H4 (cell line): ENCODE data around the gene LHX8. TPM values are rescaled to one million over a fixed set of nuclear protein-coding genes. Genes with fewer than 3 reads are reported as not detected.
"Not testable (repeated sequence)": the region's sequence is repeated elsewhere in the genome, so short reads cannot be mapped to it uniquely, and the experiment has no call there.

Experiments used
- DNase-seq: peaks from one replicate; pipeline ENCODE4 v3.0.0-alpha.2; 2015; ENCODE audit warnings: low spot score
- total RNA-seq: library from RNA; depleted of rRNA; stranded (reverse); fragments of >200 nt; shearing (Covaris generic); gene quantifications from 2 replicates; pipeline ENCODE4 v1.2.3, GENCODE V29; 2014

LHX8 gene
- total RNA-seq, 1 experiment from 2014 or later = 16.1 TPM

DNA sequence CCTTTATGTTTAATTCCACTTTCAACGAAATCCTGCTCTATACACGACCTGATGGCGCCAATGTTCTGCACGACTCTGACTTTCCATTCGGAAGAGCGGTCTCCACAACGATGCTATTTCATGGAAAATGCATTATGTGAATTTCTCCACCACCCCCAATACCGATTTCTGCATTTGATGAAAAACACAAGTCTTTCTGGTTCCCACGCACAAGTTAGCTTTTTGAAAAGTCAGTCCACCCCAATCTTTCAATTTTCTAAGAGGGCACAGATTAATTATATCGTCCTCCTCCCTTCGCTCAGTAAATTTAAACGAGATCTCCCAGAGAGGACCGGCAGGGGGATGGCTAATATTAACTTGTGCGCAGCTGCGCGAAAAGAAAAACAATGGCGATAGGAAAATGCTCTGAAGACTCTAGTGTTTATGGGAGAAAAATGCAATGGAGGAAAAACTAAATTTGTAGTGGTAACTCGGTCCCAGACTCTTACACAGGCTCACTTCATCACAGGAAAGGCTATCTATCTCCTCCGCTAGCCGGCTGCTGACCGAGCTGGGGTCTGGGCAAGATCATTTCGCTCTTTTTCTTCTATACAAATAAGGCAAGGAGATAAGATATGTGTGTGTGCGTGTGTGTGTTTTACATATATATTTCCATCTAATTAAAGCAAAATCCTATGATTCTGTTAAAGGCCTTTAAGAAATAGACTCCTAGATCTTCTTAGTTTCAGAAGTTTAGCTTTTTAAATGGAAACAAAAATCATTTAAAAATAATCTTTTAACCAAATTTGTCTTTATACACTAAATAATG lies 1.2 kb upstream of the LHX8 start:
- DNase-seq = no peak

DNA sequence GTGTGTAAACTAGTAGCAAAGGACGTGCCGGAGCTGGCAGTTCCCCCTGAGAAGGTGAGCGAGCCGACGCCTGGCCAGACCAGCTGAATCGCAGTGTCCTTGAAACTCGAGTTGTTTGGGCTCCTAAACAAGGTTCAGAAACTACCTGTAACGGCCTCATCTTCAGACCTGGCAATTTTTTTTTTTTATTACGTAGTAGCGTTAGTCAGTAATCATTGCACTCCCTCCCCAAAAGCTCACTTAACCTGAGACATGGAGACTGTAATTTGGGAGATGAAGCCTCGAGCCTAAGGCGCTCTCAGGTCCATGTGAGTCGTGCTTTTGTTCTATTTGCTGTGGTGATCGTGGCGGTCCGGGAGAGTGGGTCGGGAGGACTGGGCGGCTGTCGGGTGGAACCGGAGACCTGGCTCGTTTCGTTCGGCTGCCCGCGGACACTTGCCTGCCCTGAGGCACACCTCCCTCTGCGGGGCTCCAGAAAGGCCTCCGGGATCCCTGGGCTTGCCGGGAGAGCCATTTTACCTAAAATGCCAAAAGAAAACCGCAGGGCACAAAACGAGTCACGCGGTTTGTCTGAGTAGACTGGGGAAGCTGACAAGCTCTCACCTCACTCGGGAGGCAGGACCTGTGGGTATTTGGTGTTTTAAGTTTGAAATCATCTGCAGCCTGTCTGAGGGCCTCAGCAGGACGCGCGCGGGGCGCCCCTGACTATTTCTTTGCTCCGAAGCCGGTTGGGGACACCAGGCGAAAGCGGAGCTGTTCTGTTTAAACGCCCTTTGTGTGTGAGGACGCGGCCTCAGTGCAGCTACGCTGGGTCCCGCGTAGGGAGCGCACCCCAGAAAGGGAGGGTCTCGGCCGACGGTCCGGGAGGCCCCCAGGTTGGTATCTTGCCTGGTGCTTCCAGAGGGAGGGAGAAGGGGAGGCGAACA lies 722 bp downstream of the LHX8 start:
- peak; percentile 19 for DNase-seq

DNA sequence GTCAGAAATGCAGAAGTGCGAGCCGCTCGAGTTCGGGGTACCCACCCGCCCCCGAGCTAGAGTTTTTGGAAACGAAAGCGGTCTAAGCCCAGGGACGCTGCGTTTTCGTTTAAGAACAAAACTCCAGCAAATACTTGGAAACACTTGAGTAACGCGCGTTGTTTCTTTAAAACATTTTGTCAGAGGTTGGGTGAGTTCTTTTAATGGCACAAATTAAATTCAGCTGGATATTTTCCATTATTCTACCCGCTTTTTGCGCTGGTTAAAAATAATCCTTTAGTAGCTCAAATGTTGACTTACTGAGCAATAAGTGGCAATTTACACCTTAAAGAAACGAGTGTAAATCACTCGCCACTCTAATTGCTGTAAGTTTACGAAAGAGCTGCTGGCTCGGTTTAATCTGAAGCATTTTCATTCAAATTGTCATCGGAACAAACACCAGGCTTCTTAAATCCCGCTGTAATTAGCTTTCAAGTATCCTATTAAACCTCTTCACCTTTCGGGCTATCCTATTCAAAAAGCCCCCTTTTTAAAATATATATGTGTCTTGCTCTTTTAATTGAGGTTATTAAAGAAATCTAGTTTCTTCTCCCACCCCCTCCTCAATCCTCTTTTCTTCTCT lies 1.5 kb downstream of the LHX8 start:
- no peak for DNase-seq

DNA sequence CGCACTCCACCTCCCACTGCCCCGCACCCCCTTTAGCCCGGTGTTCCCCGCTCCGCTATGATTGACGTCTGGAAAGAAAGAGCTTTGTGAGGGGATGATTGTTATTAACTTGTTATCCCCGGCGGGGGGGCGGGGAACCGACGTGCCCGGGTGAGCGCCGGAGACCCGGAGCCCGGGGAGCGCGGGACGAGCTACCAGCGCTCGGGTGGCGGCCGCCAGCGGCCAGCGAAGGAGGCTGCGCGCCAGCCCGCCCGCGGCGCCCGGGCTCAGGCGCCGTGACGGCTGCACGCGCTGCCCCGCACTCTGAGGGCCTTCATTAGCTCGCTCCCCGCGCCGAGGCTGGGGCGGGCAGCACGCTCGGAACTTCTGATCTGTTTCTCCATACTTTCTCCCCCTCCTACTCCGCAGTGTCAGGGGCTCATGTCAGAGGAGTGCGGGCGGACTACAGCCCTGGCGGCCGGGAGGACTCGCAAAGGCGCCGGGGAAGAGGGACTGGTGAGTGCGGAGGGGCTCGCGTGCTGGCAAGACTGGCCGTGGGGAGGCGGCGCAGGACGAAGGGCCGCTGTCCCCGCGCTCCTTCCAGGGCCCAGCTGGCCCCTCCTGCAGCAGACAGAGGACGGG lies 2.1 kb downstream of the LHX8 start:
- no peak for DNase-seq

DNA sequence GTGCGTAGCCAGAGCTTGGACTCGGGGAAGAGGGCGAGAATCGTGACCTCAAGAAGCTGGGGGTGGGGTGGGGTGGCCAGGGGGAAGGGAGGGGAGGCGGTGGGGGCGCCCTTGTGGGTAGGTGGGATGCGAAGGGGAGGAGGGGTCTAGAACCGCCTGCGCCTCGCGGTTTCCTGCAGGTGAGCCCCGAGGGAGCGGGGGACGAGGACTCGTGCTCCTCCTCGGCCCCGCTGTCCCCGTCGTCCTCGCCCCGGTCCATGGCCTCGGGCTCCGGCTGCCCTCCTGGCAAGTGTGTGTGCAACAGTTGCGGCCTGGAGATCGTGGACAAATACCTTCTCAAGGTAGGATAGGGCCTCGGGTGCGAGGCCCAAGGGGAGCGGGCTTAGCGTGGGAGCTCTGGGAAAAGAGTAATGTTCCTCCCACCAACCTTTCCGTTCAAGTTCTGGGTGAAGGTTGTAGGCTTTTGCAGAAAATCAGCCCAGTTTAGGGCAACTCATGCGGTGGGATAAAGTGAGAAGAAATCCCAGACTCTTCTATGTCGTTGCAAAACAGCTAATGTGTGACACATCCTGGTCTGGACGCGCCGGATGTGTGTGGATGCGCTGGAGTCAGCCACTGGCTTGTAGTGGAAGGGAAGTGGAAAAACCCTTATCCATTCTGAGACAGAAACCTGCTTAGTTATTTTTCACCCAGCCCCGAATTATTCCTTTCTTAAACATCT lies 2.9 kb downstream of the LHX8 start:
- DNase-seq = peak; percentile 71

DNA sequence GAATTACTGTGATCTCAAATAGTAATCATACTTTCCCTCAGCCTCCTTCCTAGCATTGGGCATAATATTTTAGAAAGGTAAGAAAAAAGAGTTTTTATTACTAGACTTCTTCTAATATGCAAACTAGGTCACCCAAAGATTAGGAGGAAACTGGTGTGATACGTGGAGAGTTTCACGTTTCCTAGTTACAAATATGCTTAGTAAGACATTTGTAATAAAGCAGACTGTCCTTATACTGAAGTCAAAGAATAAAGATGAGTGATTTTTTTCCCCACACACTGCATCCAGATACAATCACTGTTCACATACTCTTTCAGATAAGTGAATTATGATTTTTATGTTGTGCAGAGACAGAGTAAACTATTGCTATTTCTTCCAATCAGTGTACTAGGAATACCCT lies 17.9 kb downstream of the LHX8 start:
- no peak for DNase-seq

DNA sequence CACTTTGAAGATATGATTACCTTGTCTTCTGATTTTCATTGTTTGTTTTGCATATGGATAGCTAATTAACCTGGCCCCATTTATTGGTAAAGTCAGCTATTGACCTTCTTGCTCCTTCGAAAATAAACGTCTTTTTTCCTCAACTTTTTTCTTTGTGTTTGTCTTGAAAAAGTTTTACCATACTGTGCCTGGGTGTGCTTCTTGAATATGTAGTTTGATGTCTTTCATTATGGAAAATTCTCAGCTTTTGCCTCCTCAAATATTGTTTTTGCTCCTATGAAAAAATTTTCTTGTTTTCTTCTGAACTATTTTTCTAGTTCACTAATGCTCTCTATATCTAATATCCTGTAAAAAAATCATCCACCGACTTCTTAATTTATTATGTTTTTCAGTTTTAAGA lies 25.0 kb downstream of the LHX8 start:
- DNase-seq = no peak

DNA sequence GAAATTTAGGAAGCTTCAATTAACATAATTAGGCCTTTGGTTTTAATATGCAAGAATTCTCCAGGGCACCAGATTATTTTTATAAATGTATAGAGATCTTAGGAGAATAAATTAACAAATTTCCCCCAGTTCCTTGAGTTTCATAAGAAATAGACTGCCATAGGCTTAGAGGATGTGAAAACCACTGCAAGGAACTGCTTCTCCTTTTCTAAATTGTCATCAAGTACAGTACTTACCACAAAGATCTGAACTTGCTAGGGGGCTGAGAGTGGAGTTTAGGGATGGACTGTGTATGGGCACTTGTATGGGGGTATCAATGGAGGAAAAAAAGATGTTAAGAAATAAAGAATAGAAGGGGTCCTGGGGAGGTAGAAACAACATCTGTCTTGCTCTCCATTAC lies 31.1 kb downstream of the LHX8 start:
- DNase-seq = no peak

DNA sequence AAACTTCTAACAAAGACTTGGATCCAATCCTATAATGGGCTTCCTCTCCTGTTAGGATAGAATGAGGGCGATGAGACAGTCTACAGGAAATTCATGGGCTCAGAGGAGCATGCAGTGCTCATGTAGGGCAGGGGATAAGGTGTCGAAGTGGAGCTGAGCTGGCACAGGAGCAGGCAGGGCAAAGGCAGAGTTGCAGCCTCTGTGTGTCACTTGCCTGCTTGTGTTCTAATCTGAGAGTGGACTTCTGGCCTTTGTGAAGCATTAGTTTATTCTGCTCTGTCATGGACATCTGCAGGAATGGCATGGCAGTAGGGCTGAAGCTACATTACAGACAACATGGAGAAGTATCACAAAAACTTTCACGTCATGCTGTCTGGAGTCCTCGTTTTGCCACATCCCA lies 32.6 kb downstream of the LHX8 start:
- no peak for DNase-seq

DNA sequence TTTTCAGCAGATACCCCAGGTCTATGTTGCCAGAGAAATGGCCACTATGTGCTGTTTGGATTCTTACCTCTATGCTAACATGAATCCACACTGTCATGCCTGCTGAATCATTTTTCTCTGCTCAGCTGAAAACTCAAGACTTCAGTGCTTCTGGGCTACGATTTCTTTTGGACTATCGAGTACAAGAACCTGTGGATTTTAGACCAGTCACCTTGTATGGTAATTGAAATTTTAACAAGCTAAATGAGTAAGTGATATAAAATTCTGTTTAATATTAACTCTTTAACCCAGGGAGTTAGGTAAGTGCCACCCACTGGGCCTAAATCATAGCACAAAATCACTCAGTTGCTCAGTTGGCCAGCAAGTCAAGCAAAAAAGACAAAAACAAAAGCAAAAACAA lies 35.8 kb downstream of the LHX8 start:
- no peak for DNase-seq

DNA sequence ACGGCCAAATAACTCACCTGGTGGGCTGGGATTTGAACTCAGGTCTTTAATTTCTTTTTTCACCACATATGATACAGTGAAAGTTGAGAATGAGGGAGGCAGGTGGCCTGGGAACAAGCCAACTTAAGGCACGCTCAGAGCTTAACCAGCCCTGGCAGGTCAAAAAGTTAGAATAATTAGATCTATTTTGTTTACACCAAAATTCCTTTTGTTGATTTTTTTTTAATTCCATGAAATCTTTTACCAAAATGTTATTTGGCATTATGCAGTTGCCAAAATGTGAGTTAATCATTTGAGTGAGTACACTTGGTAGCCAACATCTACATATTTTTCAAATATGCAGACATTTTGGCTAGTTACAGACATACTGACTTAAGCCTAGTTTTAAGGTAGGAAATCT lies 36.8 kb downstream of the LHX8 start:
- DNase-seq = no peak

DNA sequence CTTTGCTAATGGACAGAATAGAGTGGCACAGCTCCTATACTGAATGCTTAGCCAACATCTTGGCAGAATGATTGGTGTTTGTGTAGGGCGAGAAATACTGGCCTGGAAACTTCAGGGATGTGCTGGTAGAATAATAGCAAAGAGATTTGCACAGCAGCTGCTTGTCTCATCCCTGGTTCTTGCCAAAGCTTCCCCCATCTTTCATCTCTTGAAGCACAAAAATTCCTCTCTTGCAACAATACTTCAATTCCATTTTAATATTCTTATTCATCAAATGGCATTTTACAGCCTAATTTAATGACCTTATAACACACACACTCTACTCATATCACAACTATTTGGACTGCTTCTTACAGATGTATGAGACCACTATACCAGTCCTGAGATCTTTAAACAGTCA lies 37.7 kb downstream of the LHX8 start:
- no peak for DNase-seq

DNA sequence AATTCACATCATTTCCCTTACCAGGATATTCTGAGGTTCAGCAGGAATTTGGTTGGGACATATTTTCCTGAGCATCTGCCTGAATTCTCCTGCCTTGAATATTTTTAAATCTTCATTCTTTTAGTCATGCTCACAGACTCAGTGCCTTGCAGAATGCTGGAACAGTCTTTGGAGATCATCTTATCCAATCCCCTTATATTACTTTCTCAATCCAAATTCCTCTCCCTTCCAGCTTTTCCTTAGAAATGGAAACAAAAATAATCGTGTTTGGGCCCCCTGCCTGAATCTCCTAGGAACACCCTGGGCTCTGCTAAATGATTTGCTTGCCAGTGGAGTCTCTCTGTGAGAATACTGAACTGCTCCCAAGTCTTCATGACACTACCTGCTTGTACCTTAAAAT lies 38.4 kb downstream of the LHX8 start:
- DNase-seq = no peak

DNA sequence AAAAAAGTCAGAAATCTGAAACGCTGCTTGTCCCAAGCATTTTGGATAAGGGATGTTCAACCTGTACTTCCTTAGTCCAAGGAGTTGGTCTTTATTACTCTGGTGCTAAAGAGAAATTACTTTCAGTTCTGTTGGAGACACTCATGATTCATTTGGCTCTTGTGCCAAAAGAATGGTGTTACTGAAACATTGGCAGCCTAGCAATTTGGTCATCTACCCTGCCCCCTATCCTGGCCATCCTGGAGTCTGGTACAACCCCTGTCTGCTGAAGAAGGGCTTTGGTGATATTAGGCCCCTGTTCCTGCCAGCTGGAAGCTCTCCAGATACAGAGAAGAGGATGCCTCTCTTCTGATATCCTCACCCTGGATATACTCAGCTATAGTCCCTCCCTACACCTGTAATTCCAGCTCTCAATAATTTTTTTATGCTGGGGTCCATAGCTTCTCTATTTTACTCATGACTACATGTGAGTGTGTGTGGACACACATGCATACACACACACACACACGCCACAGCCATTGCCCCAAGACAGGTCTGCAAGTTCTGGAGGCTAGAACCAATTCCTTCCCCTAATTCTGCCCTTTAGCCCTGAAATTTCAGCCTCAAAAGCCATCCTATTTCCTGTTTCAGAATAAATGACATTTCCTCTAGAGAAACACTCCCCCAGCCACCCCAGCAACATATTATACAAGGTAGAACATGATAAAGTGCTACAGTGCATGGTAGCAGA lies 40.0 kb downstream of the LHX8 start:
- DNase-seq = no peak

DNA sequence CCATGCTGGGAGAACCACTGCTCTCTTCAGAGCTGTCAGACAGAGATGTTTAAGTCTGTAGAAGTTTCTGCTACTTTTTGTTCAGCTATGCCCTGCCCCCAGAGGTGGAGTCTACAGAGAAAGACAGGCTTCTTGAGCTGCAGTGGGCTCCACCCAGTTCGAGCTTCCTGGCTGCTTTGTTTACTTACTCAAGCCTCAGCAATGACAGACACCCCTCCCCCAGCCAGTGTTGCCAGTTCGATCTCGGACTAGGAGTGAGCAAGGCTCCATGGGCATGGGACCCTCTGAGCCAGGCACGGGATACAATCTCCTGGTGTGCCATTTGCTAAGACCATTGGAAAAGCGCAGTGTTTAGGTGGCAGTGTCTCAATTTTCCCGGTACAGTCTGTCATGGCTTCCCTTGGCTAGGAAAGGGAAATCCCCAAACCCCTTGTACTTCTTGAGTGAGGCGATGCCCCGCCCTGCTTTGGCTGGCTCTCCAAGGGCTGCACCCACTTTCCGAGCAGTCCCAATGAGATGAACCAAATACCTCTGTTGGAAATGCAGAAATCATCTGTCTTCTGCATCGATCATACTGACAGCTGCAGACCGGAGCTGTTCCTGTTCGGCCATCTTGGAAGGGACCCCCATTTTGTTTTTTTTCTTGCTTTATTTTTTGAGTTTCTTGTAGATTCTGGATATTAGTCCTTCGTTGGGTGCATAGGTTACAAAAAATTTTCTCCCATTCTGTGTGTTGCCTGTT lies 47.2 kb downstream of the LHX8 start:
- DNase-seq = not testable (repeated sequence)

DNA sequence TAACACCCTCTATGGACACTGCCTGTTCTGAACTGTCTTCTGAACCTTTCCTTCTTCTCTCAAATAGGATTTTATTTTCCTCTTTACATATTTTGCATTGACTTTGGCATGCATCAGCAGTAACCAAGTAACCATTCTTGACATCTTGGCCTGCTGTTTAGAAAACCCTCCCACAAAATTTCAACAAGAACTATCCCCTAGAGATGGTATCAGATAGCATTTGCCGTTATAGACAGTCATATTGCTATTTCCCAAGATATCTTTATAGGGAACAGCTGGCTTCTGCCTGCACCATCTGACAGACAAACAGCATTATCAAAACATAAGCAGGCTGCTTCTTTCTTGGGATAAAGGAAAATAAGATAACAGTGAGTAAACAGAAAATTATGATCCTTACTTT lies 54.7 kb downstream of the LHX8 start:
- no peak for DNase-seq

DNA sequence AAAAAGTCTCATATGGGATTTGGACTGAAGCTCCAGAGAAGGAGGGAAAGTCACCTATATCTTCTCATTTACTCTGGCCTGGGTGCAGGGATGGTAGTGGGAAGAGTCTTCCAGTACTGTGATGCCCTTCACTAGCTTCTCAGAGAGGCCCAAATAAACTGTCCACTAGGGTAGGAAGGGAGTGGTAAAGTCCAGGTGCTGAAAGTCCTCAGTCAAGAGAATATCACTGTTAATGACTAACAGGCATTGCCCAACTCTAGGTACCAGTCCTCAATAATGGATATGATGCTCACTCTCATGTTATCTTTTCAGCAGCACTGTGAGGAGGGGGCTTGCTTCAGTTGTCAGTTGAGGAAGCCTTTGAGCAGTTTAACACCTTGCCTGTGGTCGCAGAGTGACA lies 64.0 kb downstream of the LHX8 start:
- DNase-seq = no peak

DNA sequence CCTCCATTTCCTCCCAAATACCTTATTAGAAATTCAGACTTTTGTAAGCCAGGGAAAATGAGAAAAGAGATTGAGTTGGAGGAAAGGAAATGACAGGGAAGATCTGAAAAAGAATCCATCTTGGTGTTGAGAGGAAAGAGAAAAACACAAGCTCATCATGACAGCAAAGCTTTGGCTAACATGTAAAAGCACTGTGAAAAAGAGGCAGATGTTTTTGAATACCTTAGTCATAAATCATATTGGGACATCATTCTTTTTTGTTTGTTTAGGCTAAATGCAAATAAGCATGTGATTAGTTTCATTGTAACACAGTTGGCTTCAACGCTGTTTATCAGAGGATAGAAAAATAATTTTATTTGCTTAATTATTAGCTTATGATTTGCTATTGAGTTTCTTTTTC lies 64.6 kb downstream of the LHX8 start:
- DNase-seq = no peak

DNA sequence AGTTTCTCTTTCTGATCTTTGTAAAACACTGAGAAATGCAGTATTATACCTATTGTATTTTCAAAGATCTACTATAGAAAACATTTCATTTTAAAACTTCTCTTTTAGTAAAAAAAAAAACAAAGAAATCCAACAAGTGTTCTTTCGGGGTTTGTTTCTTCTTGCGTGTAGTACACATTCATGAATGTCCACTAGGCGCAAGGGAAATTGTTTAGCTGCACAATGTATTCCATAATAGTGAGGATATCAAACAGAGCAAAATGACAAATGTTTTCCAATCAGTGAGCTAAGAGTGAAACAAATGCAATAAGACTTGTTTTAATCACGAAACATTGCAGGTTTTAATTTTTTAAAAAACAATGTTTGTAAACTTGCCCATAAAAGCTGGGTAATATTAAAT lies 68.6 kb downstream of the LHX8 start:
- DNase-seq = no peak
